ENCODE data around the gene FAM186B. TPM values are rescaled to one million over a fixed set of nuclear protein-coding genes. Genes with fewer than 3 reads are reported as not detected.

Gene FAM186B
- total RNA-seq, 1 experiment from 2014 or later, result 0.30 TPM

- POLR2A ChIA-PET, result interaction anchor here (0.6 kb wide), 1 partner anchor 94 kb away, joined by 4 read pairs; no protein-coding TSS in a partner anchor
Measured at GRCh38 chr12:49646871-49647654, 41.6 kb upstream of the FAM186B start.

GRCh38 chr12:49646331-49646830 lies 40.9 kb upstream of the FAM186B start:
- ChIA-PET POLR2A (no interaction called here), CTCF (interaction anchor here (0.9 to 1.7 kb wide), 3 partner anchors 11 to 116 kb away, joined by 3 to 7 read pairs (median 6); partner anchors contain the start of gene TMBIM6)
- Mint-ChIP-seq H3K36me3 (ENCODE audit: insufficient read depth, unreplicated experiment) (peaks cover 19% of the 10 kb centered on the region), H3K9me3 (ENCODE audit: unreplicated experiment) (no peaks in the 10 kb centered on the region), H3K27me3 (ENCODE audit: insufficient read depth, unreplicated experiment) (no peaks in the 10 kb centered on the region), H3K27ac (ENCODE audit: low read depth, unreplicated experiment) (no peak overlapping the region), H3K4me1 (ENCODE audit: insufficient read depth, unreplicated experiment) (peaks cover 13% of the 10 kb centered on the region), H3K4me3 (ENCODE audit: unreplicated experiment) (no peak overlapping the region)
- DNase-seq (ENCODE audit: unreplicated experiment), result no peak
- no peak for TF ChIP-seq CTCF (IDR thresholded peaks at IDR 0.05; ENCODE audit: unreplicated experiment)
- intact Hi-C loops (cut with micrococcal nuclease), result no loop called here
- BruUV-seq (replicated peaks), result no TSS peak

More at GRCh38 chr12:49646871-49647654, 41.6 kb upstream of the FAM186B start:
- Mint-ChIP-seq H3K9me3 (ENCODE audit: unreplicated experiment) (no peaks in the 10 kb centered on the region), H3K36me3 (ENCODE audit: insufficient read depth, unreplicated experiment) (peaks cover 15% of the 10 kb centered on the region), H3K27me3 (ENCODE audit: insufficient read depth, unreplicated experiment) (no peaks in the 10 kb centered on the region), H3K4me3 (ENCODE audit: unreplicated experiment) (no peak overlapping the region), H3K27ac (ENCODE audit: low read depth, unreplicated experiment) (no peak overlapping the region), H3K4me1 (ENCODE audit: insufficient read depth, unreplicated experiment) (peaks cover 13% of the 10 kb centered on the region)
- intact Hi-C loops (cut with micrococcal nuclease), result no loop called here
- no TSS peak for BruUV-seq (replicated peaks)
- CTCF ChIA-PET, result interaction anchor here (0.9 to 1.1 kb wide), 2 partner anchors 61 to 115 kb away, joined by 3 to 6 read pairs; no protein-coding TSS in a partner anchor
- TF ChIP-seq CTCF (IDR thresholded peaks at IDR 0.05; ENCODE audit: unreplicated experiment), result no peak
- no peak for DNase-seq (ENCODE audit: unreplicated experiment)

- no peaks in the 10 kb centered on the region for H3K27me3 Mint-ChIP-seq (ENCODE audit: insufficient read depth, unreplicated experiment)
- intact Hi-C loops (cut with micrococcal nuclease), result loop anchor here (2.0 kb wide), 1 partner anchor 193 kb away; no protein-coding TSS in a partner anchor
- H3K27ac Mint-ChIP-seq (ENCODE audit: low read depth, unreplicated experiment), result no peak overlapping the region
- ChIA-PET POLR2A (interaction anchor here (1.1 kb wide), 1 partner anchor 8 kb away, joined by 3 read pairs; no protein-coding TSS in a partner anchor), CTCF (interaction anchor here (0.6 to 3.2 kb wide), 9 partner anchors 10 to 198 kb away, joined by 3 to 22 read pairs (median 5); partner anchors contain the start of gene TMBIM6)
- no peaks in the 10 kb centered on the region for H3K9me3 Mint-ChIP-seq (ENCODE audit: unreplicated experiment)
- BruUV-seq (replicated peaks), result no TSS peak
- no peak for TF ChIP-seq CTCF (IDR thresholded peaks at IDR 0.05; ENCODE audit: unreplicated experiment)
- no peak for DNase-seq (ENCODE audit: unreplicated experiment)
- peaks cover 13% of the 10 kb centered on the region for H3K4me1 Mint-ChIP-seq (ENCODE audit: insufficient read depth, unreplicated experiment)
- H3K4me3 Mint-ChIP-seq (ENCODE audit: unreplicated experiment), result no peak overlapping the region
- H3K36me3 Mint-ChIP-seq (ENCODE audit: insufficient read depth, unreplicated experiment), result peaks cover 21% of the 10 kb centered on the region
Measured at GRCh38 chr12:49645146-49646039, 40.0 kb upstream of the FAM186B start.
